ENCODE results near the gene EIF3J.

EIF3J gene

DNA sequence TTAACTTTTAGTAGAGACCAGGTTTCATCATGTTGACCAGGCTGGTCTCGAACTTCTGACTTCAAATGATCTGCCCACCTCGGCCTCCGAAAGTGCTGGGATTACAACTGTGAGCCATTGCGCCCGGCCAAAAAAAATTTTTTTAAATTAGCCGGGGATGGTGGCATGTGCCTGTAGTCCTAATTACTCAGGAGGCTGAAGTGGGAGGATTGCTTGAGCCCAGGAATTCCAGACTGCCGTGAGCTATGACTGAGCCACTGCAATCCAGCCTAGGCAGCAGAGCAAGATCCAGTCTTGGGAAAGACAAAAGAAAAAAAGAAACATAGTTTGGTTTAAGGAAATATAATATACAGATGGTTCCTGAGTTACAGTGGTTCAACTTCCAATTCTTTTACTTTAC is 44.9 kb upstream of the EIF3J start:
- DNase-seq, result no peak
- Histone ChIP-seq H3K27me3 (replicated peaks; ENCODE audit: insufficient read depth, low read length) (no peaks in the 10 kb centered on the region), H3K4me3 (ENCODE audit: low read length) (no peak overlapping the region), H4K20me1 (ENCODE audit: insufficient read depth, low read length) (no peaks in the 10 kb centered on the region), H3K36me3 (replicated peaks; ENCODE audit: insufficient read depth, low read length) (peaks cover 10% of the 10 kb centered on the region; the same call in 1 of the 2 replicates), H3K9me3 (replicated peaks; ENCODE audit: insufficient read depth, low read length) (no peaks in the 10 kb centered on the region), H2AFZ (ENCODE audit: low read length) (no peak overlapping the region), H3K9me2 (replicated peaks; ENCODE audit: insufficient read depth, low read length) (no peaks in the 10 kb centered on the region), H3K4me1 (ENCODE audit: low read length) (no peaks in the 10 kb centered on the region), H3K4me2 (ENCODE audit: low read depth, low read length) (no peak overlapping the region), H3F3A (ENCODE audit: insufficient read depth, low read length) (no peaks in the 10 kb centered on the region), H3K27ac (ENCODE audit: low read length) (no peak overlapping the region), H3K79me2 (ENCODE audit: low read length) (peaks cover 16% of the 10 kb centered on the region), H3K9ac (ENCODE audit: low read length) (no peak overlapping the region)
- TF ChIP-seq CTCF (IDR thresholded peaks at IDR 0.05; ENCODE audit: low read length), result no peak
- TF ChIP-seq EZH2 (optimal IDR thresholded peaks at IDR 0.05; ENCODE audit: low read depth, low read length), result no peak
- no peak for TF ChIP-seq EZH2phosphoT487 (IDR thresholded peaks at IDR 0.05; ENCODE audit: low read length)

GRCh38 chr15:44492672-44493071 is 44.3 kb upstream of the EIF3J start:
- no peak overlapping the region for H3K4me3 ChIP-seq (ENCODE audit: low read length)
- no peaks in the 10 kb centered on the region for H3K4me1 ChIP-seq (ENCODE audit: low read length)
- no peaks in the 10 kb centered on the region for H3K9me2 ChIP-seq (replicated peaks; ENCODE audit: insufficient read depth, low read length)
- no peaks in the 10 kb centered on the region for H4K20me1 ChIP-seq (ENCODE audit: insufficient read depth, low read length)
- peaks cover 11% of the 10 kb centered on the region for H3K79me2 ChIP-seq (ENCODE audit: low read length)
- DNase-seq, result no peak
- no peak for TF ChIP-seq EZH2 (optimal IDR thresholded peaks at IDR 0.05; ENCODE audit: low read depth, low read length)
- TF ChIP-seq CTCF (IDR thresholded peaks at IDR 0.05; ENCODE audit: low read length), result no peak
- TF ChIP-seq EZH2phosphoT487 (IDR thresholded peaks at IDR 0.05; ENCODE audit: low read length), result no peak
- H3K4me2 ChIP-seq (ENCODE audit: low read depth, low read length), result no peak overlapping the region
- no peak overlapping the region for H3K9ac ChIP-seq (ENCODE audit: low read length)
- no peaks in the 10 kb centered on the region for H3K27me3 ChIP-seq (replicated peaks; ENCODE audit: insufficient read depth, low read length)
- no peaks in the 10 kb centered on the region for H3K9me3 ChIP-seq (replicated peaks; ENCODE audit: insufficient read depth, low read length)
- peaks cover 6% of the 10 kb centered on the region; the same call in 1 of the 2 replicates for H3K36me3 ChIP-seq (replicated peaks; ENCODE audit: insufficient read depth, low read length)
- no peak overlapping the region for H2AFZ ChIP-seq (ENCODE audit: low read length)
- no peak overlapping the region for H3K27ac ChIP-seq (ENCODE audit: low read length)
- no peaks in the 10 kb centered on the region for H3F3A ChIP-seq (ENCODE audit: insufficient read depth, low read length)

DNA sequence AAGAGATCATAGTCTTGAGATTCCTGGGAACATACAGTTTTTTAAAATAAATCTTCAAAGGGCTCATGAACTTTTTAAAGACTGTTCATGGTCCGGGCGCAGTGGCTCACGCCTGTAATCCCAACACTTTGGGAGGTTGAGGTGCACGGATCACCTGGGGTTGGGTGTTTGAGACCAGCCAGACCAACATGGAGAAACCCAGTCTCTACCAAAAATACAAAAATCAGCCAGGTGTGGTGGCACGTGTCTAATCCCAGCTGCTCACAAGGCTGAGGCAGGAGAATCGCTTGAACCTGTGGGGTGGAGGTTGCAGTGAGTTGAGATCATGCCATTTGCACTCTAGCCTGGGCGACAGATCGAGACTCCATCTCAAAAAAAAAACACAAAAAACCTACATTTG is 41.4 kb upstream of the EIF3J start:
- no peak overlapping the region for H3K27ac ChIP-seq (ENCODE audit: low read length)
- H3K27me3 ChIP-seq (replicated peaks; ENCODE audit: insufficient read depth, low read length), result no peaks in the 10 kb centered on the region
- H3K9ac ChIP-seq (ENCODE audit: low read length), result no peak overlapping the region
- H3K9me3 ChIP-seq (replicated peaks; ENCODE audit: insufficient read depth, low read length), result no peaks in the 10 kb centered on the region
- H3K4me3 ChIP-seq (ENCODE audit: low read length), result no peak overlapping the region
- H2AFZ ChIP-seq (ENCODE audit: low read length), result no peak overlapping the region
- peaks cover 9% of the 10 kb centered on the region for H3K79me2 ChIP-seq (ENCODE audit: low read length)
- no peaks in the 10 kb centered on the region for H3K4me1 ChIP-seq (ENCODE audit: low read length)
- H3K4me2 ChIP-seq (ENCODE audit: low read depth, low read length), result no peak overlapping the region
- no peaks in the 10 kb centered on the region for H3K9me2 ChIP-seq (replicated peaks; ENCODE audit: insufficient read depth, low read length)
- H4K20me1 ChIP-seq (ENCODE audit: insufficient read depth, low read length), result no peaks in the 10 kb centered on the region
- TF ChIP-seq EZH2phosphoT487 (IDR thresholded peaks at IDR 0.05; ENCODE audit: low read length), result no peak
- TF ChIP-seq CTCF (IDR thresholded peaks at IDR 0.05; ENCODE audit: low read length), result no peak
- no peak for TF ChIP-seq EZH2 (optimal IDR thresholded peaks at IDR 0.05; ENCODE audit: low read depth, low read length)
- no peak for DNase-seq
- no peaks in the 10 kb centered on the region for H3F3A ChIP-seq (ENCODE audit: insufficient read depth, low read length)
- peaks cover 1% of the 10 kb centered on the region; the same call in 1 of the 2 replicates for H3K36me3 ChIP-seq (replicated peaks; ENCODE audit: insufficient read depth, low read length)
